Activated B cell treated with CpG ODN at 0.5 μM for 24 hours (primary cell): Measurements from ENCODE around the gene SIGLEC1. TPM values are rescaled to one million over a fixed set of nuclear protein-coding genes. Genes with fewer than 3 reads are reported as not detected.

Experiments used
- ATAC-seq: fragments of 200-7000 bp; cut with Tn5 transposase; one replicate; pipeline ENCODE4 v1.10.0; 2021; ENCODE audit warnings: low read depth, mild to moderate bottlenecking, moderate library complexity
- CTCF ChIA-PET: fragments of 350-600 bp; sonication (Branson Sonifier 250); formaldehyde crosslinking; loops from one replicate; lab custom pipeline; 2021; ENCODE audit warnings: antibody characterized with exemption; lab: Charles Lee
- POLR2A ChIA-PET: fragments of 350-600 bp; sonication (Branson Sonifier 250); formaldehyde crosslinking; loops from one replicate; lab custom pipeline; 2021; ENCODE audit warnings: antibody characterized with exemption; lab: Charles Lee
- DNase-seq: peaks from one replicate; pipeline ENCODE4 v3.0.0; 2022
- H3K27ac Mint-ChIP-seq: one replicate; pipeline ENCODE4 v1.8.0; 2020; ENCODE audit warnings: mixed read lengths
- H3K27me3 Mint-ChIP-seq: one replicate; pipeline ENCODE4 v1.8.0; 2021; ENCODE audit warnings: mixed read lengths
- H3K36me3 Mint-ChIP-seq: one replicate; pipeline ENCODE4 v1.8.0; 2021; ENCODE audit warnings: low read depth, mixed read lengths
- H3K4me1 Mint-ChIP-seq: one replicate; pipeline ENCODE4 v1.8.0; 2021; ENCODE audit warnings: mixed read lengths
- H3K4me3 Mint-ChIP-seq: one replicate; pipeline ENCODE4 v1.8.0; 2020; ENCODE audit warnings: mild to moderate bottlenecking, mixed read lengths
- H3K9me3 Mint-ChIP-seq: one replicate; pipeline ENCODE4 v1.8.0; 2020; ENCODE audit warnings: mixed read lengths
- intact Hi-C: fragments of 100-400 bp; cut with micrococcal nuclease; formaldehyde crosslinking; loops from one replicate; pipeline ENCODE4 v1.15.1; 2024
- total RNA-seq: library from RNA; stranded (reverse); gene quantifications from 2 replicates; pipeline ENCODE4 v1.2.3, GENCODE V29; 2022
- TF ChIP-seq, protein P1 (sequence below): fragments of 200-600 bp; IDR thresholded peaks from one replicate; pipeline ENCODE4 v1.8.0; 2022; ENCODE audit warnings: antibody characterized with exemption, mild to moderate bottlenecking

Gene SIGLEC1
- total RNA-seq, 1 donor from 2014 or later, result not detected

GRCh38 chr20:3720626-3721025 lies 8.2 kb upstream of the SIGLEC1 start:
- POLR2A ChIA-PET, result no interaction called here
- no peak for DNase-seq
- ATAC-seq, result no peak
- Mint-ChIP-seq H3K4me3 (no peak overlapping the region), H3K36me3 (no peaks in the 10 kb centered on the region), H3K27me3 (peaks cover 21% of the 10 kb centered on the region), H3K9me3 (no peaks in the 10 kb centered on the region), H3K4me1 (no peaks in the 10 kb centered on the region), H3K27ac (no peak overlapping the region)
- TF ChIP-seq, protein P1, sequence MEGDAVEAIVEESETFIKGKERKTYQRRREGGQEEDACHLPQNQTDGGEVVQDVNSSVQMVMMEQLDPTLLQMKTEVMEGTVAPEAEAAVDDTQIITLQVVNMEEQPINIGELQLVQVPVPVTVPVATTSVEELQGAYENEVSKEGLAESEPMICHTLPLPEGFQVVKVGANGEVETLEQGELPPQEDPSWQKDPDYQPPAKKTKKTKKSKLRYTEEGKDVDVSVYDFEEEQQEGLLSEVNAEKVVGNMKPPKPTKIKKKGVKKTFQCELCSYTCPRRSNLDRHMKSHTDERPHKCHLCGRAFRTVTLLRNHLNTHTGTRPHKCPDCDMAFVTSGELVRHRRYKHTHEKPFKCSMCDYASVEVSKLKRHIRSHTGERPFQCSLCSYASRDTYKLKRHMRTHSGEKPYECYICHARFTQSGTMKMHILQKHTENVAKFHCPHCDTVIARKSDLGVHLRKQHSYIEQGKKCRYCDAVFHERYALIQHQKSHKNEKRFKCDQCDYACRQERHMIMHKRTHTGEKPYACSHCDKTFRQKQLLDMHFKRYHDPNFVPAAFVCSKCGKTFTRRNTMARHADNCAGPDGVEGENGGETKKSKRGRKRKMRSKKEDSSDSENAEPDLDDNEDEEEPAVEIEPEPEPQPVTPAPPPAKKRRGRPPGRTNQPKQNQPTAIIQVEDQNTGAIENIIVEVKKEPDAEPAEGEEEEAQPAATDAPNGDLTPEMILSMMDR, result no peak
- intact Hi-C loops, result no loop called here
- CTCF ChIA-PET, result interaction anchor here (1.8 kb wide), 1 partner anchor 10 kb away, joined by 6 read pairs; no protein-coding TSS in a partner anchor

DNA sequence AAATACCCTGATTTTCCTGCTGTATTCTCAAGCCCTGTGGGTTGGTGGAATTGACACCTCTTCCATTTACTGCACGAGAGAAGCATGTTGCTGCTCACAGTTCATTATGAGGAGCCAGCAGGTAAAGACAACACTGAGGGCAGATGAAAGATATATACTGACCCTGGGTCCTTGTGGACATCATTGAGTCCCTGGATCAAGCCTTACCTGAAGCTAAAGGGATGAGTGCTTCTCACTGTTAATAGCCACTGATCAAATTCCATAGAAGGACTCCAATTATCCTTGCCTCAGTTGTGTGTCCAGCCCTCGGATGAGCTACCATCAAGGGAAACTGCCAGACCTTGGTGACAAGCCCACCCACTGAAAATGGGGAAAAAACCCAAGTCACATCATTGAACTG lies 7.7 kb upstream of the SIGLEC1 start:
- DNase-seq (no peak), ATAC-seq (no peak)
- H3K4me3 Mint-ChIP-seq, result no peak overlapping the region
- H3K36me3 Mint-ChIP-seq, result no peaks in the 10 kb centered on the region
- ChIA-PET CTCF (interaction anchor here (0.6 to 1.8 kb wide), 2 partner anchors 9 to 151 kb away, joined by 3 to 6 read pairs; no protein-coding TSS in a partner anchor), POLR2A (no interaction called here)
- H3K27ac Mint-ChIP-seq, result no peak overlapping the region
- H3K27me3 Mint-ChIP-seq, result peaks cover 21% of the 10 kb centered on the region
- no peaks in the 10 kb centered on the region for H3K9me3 Mint-ChIP-seq
- intact Hi-C loops, result no loop called here
- no peaks in the 10 kb centered on the region for H3K4me1 Mint-ChIP-seq
- TF ChIP-seq, protein P1, result no peak

DNA sequence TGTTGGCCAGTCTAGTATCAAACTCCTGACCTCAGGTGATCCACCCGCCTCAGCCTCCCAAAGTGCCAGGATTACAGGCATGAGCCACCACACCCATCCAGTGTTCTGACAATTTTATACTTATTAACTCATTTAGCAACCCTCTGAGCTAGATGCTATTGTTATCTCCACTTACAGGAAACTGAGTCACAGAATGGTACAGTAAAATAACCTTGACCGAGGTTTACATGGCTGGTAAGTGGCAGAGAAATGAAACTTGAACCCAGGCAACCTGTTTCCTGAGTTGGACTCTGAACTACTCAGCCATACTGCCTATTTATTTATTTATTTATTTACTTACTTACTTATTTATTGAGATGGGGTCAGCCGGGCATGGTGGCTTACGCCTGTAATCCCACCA lies 6.6 kb upstream of the SIGLEC1 start:
- H3K4me1 Mint-ChIP-seq, result no peaks in the 10 kb centered on the region
- TF ChIP-seq, protein P1, result no peak
- intact Hi-C loops, result no loop called here
- no peaks in the 10 kb centered on the region for H3K9me3 Mint-ChIP-seq
- H3K27ac Mint-ChIP-seq, result no peak overlapping the region
- no peaks in the 10 kb centered on the region for H3K36me3 Mint-ChIP-seq
- ATAC-seq, result no peak
- DNase-seq, result no peak
- POLR2A ChIA-PET, result no interaction called here
- H3K4me3 Mint-ChIP-seq, result no peak overlapping the region
- CTCF ChIA-PET, result interaction anchor here (1.8 kb wide), 1 partner anchor 42 kb away, joined by 5 read pairs; no protein-coding TSS in a partner anchor
- peaks cover 17% of the 10 kb centered on the region for H3K27me3 Mint-ChIP-seq

DNA sequence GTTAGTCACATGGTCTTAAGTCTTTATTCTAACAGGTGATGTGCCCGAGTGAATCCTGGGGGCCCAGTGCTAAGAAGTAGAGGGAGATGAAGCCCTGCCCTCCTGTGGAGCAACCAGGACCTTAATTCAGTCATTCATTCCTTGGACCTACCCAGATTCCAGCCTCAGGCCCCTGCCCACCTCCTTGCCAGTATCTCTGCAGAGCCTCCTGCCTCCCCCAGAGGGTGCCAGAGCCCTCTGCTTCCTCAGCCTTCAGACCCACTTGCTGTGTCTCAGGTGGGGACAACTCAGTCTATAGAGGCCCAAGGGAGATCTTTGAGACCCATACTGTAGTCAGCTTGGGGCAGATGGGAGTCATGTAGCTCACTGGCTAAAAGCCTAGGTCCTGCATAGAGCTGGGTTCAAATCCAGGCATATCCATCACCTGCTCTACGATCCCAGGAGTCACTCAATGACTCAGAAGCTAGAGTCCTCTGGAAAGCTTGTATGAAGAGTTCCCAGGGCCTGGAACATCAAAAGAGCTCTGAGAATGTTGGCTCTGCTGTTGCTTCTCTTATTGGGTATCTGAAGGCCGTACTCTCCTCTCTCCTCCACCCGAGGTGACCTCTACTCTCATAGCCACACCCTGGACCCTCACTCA lies 3.9 kb upstream of the SIGLEC1 start:
- TF ChIP-seq, protein P1, result no peak
- intact Hi-C loops, result loop anchor here (1.0 kb wide), 2 partner anchors 52 to 139 kb away; no protein-coding TSS in a partner anchor
- ChIA-PET POLR2A (no interaction called here), CTCF (interaction anchor here (1.1 to 1.5 kb wide), 3 partner anchors 9 to 369 kb away, joined by 3 to 5 read pairs (median 4); partner anchors contain the start of gene ADISSP)
- Mint-ChIP-seq H3K9me3 (no peaks in the 10 kb centered on the region), H3K27me3 (peaks cover 20% of the 10 kb centered on the region), H3K4me1 (no peaks in the 10 kb centered on the region), H3K36me3 (no peaks in the 10 kb centered on the region), H3K27ac (no peak overlapping the region), H3K4me3 (no peak overlapping the region)
- ATAC-seq (peak; percentile 71), DNase-seq (no peak)

DNA sequence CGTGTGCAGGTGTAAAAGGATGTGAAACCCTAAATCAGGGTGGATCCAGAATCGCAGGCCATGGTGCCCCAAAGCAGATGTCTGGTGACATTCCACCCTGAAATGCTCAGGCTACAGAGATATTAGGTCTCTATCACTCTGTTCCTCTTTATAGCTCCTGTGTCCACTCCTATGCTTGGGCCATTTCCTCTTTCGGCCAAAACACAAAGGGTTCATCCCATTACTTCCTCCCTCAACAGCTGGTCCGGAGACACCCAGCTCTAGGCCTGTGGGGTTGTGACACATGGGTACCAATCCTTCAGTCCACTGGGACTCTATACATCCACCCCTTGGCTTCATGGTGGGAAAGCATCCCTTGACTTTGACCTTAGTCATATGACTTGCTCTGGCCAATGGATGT lies 1.7 kb upstream of the SIGLEC1 start:
- TF ChIP-seq, protein P1, result no peak
- POLR2A ChIA-PET, result no interaction called here
- Mint-ChIP-seq H3K4me3 (no peak overlapping the region), H3K27me3 (peaks cover 12% of the 10 kb centered on the region), H3K27ac (no peak overlapping the region), H3K9me3 (no peaks in the 10 kb centered on the region), H3K4me1 (no peaks in the 10 kb centered on the region), H3K36me3 (no peaks in the 10 kb centered on the region)
- intact Hi-C loops, result no loop called here
- CTCF ChIA-PET, result no interaction called here
- ATAC-seq, result no peak
- DNase-seq, result no peak
